HG03571 (cell line): ENCODE measurements around the gene MBD5.

Source experiments
- ATAC-seq: cut with Tn5 transposase; IDR thresholded peaks from one replicate; pipeline ENCODE4 v1.9.1; 2021; ENCODE audit not compliant: unreplicated experiment

Gene MBD5

DNA sequence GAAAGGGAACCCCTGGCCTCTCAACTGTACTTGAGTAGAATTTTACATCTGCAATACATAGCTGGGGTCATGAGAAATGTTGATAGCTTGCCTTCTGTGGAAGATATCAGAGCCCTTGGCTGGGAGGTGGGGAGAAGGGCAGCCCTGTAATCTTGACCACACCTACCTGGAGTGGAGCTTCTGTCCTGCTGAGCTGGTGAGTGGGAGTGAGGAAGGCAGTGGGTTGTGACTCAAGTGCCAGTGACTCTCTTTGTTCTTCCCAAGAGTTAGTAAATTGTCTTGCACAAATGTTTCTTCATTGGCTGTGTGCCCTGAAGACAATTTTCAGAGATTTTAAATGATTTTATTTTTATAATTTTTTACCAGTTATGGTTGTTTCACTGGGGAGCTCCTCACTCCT is 277.3 kb downstream of the MBD5 start:
- ATAC-seq: no peak

DNA sequence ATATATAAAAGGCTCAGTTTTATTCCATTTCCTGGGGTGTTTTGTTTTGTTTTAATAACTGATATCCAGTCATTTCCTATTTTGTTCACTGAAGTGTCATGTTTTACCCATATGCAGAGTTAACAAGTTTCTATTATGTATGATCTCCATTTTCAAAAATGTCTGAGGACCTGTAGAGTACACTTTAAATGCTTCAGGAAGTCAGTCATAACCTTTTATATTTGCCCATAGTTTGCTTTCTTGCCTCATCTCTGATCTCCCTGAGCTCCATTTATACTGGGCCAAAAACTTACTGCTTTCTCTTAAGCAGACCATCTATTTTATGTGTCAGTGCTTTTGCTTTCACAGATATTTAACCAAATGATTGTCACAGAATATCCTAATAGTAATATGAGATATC is 278.7 kb downstream of the MBD5 start:
- no peak for ATAC-seq

DNA sequence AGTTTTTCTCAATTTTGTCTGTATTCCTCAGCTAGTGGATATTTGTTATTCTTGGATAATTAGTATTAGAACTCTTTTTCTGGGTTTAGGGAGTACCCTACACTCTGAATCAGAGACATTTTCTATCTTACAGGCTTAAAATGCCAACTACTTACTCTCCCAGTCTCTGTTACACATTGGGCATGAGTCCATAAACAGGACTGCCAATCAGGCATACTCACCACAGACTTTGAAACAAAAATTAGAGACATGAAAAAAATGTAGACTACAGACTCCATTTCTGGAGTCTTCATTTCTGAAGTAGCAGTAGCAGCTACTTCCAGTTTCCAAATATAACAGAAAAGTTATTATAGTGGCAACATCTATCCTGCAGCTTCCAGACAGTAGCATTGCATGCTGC is 279.7 kb downstream of the MBD5 start:
- ATAC-seq: no peak

DNA sequence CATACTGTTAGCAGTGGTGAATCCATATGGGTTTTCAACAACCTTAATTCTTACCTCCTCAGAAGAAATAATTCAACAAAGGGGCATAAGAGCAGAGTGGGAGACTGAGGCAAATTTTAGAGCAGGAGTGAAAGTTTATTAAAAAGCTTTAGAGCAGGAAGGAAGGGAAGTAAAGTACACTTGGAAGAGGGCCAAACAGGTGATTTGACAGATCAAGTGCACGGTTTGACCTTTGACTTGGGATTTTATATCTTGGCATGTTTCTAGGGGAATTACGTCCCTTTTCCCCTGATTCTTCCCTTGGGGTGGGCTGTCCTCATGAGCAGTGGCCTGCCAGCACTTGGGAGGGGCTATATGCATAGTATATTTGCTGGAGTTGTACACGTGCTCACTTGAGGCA is 280.5 kb downstream of the MBD5 start:
- no peak for ATAC-seq

DNA sequence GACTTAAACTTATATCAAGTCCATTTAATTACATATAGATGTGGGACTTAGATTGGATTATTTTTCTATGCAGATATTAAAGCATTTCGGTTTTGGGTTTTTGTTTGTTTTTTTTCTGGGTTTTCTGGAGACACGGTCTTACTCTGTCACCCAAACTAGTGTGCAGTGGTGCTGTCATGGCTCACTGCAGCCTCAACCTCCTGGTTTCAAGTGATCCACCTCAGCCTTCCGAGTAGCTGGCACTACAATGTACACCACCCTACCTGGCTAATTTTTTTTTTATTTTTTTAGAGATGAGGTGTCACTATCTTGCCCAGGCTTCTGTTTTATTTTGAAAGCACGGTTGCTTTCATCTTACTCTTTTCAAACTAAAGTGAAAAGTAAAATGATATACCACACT is 281.6 kb downstream of the MBD5 start:
- no peak for ATAC-seq

DNA sequence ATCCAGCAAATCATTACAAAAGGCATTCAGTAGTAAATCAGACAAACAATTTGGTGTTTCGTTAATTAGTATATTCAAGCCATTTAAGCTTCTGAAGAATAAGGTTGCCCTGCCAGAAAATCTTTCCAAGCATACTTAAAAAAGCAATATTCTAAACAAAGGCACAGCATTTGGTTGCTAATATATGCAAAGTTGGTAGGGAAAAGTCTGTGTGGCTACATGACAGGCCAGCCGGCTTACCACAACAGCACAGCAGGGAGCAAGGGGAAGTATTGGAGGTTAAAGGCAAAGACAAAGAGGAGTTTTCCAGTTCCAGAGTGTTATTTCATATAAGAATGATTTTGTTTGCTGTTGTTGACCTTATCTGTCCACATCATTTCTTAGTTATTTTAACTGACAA is 282.3 kb downstream of the MBD5 start:
- ATAC-seq: no peak

DNA sequence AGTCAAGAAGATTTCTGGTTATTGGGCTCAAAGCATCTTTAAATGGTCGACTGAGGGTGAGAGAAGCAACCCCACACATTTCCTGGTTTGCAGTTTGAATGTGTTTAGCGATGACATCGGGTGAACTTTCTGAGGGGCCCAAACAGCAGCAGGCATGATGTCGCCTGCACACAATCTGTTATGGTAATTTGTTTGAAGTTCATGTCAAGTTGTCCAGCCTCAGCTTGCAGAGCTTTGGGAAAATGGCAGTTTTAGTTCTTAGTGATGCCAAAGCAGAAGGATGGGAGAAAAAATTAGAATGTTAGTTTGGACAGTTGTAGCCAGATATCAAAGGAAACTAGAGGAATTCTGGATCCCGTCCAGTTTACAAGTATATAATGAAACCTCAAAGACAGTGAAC is 284.6 kb downstream of the MBD5 start:
- ATAC-seq: no peak

DNA sequence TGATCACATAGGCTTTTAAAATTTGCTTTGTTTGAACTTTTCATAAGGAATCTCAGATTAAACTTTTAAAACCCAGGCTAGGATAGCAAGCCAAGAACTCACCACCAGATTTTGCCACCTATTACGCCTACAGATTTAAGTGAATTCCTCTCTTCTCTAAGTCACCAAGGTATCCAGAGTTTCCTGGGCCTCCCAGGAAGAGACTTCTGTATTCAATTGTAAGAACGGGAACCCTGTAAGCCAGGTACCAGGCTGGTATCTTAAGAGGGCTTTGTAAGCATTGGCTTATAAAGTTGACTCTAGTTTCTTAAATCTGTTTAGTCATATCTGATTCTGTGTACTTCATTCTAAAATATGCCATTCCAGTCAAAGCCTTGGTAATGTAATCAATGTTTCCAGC is 285.1 kb downstream of the MBD5 start:
- ATAC-seq: no peak

DNA sequence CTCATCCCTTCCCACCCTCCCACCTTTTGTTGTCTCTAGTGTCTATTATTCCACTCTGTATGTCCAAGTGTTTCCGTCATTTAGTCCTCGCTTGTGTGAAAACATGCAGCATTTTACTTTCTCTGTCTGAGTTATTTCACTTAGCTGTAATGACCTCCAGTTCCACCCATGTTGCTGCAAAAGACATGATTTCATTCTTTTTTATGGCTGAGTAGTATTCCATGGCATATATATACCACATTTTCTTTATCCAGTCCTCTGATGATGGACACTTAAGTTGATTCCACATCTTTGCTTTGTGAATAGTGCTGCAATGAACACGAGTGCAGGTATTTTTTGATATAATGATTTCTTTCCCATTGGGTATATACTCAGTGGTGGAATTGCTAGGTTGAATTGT is 296.7 kb downstream of the MBD5 start:
- ATAC-seq: no peak

DNA sequence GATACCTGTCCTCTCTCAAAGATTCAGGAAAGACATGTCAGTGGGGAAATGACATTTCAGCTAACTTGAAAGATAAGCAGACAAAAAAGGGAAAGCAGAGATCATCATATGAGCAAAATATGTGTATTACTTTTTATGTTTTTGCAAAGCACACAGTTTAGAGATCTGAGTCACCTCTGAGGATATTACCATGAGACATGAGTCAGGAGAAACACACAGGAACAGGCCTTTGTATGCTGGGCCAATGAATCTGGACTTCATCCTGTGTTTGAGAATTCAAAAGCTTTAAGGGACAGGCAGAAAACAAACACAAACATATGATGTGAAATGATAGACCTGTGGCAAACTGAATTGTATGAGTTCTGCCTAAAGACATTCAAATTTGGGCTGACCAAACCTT is 317.6 kb downstream of the MBD5 start:
- no peak for ATAC-seq

DNA sequence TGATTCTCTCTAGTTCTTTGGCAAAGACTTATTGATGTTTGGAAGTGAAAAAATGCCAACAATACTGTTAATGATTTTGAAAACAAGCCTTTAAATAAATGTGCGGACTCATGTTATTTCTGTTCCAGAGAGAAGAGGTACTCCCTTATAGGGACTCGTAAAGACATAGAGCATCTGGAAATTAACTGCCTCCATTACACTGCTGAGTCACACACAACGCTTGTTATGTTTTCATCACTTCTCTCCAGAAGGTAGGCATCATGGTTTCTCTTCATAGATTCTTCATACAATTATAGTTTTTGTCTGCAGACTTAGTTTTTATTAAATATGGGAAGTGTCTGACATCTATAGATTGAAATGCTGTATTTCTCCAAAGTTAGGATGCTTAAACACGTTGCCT is 321.2 kb downstream of the MBD5 start:
- ATAC-seq: no peak

DNA sequence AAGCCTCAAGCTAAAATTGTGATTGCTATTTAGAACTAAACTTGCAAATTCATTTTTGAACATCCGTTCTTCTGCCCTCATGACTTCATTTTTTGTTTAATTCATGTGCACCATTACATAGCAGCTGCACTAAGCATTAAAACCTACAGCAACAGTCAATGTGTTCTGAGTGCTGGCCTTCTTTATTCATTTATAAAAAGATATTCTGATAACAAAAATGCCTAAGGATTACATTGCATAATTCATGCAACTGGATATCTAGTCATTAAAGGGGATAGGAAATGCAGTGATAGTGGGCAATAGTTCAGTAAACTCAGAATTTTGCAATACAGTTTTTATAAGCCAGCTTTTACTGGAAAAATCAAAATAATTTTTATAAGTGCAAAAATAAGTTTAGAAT is 329.3 kb downstream of the MBD5 start:
- no peak for ATAC-seq

DNA sequence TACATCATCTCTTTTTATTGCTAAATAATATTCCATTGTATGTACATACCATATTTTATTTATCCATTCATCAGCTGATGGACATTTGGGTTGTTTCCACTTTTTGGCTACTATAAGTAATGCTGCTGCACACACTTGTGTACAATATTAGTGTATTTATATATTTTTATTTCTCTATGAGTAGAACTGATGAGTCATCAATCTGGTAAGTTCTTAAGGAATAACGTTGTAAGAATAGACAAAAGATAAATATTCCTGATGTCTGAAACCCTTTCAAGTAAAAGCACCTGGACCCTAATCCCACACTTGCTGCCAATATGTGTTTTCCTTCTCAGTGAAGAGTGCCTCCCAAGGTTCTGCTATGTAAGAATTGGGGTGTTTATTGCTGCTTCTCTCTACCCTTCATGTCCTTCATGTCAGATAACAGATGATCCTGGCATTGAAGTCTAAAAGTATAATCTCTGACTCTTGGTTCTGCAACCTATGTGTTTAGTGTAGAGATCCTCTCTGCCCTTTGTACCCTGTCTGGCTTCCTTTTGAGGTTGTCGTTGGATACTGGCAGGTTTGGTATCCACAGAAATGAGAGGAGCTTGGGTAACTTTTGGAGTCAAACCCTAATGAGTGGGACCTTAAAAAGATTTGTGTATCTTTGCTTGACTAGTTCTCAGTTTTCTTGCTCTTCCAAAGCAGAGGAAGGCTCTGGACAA is 330.7 kb downstream of the MBD5 start:
- no peak for ATAC-seq

DNA sequence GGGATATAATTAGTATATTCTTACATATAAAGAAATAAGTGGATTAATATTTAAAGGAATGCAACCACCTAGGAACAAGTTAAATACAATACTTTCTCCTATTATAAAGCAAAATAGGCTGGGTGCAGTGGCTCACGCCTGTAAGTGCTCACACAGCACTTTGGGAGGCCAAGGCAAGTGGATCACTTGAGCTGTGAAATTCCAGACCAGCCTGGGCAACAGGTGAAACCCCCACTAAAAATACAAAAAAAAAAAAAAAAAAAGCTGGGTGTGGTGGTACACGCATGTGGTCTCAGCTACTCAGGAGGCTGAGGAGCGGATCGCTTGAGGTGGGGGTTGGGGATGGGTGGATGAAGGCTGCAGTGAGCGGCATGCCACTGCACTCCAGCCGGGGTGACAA is 337.5 kb downstream of the MBD5 start:
- ATAC-seq: no peak

DNA sequence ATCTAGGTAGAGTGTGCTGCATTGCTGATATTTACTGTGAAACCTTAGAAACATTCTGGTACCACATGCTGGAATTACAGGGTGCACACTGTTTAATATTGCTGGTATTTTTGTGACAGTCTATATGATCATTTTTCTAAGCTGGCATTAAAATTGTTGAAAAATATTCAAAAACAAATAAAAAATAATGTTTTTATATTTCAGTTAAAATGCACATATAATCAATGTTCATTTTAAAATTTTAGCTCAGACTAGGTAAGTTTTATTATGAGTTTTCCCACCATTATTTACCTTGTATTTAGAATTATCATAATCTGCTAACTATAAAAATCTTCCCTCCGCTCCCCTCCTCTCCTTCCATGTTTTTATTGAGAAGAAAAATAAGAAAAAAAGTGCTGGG is 339.8 kb downstream of the MBD5 start:
- no peak for ATAC-seq

DNA sequence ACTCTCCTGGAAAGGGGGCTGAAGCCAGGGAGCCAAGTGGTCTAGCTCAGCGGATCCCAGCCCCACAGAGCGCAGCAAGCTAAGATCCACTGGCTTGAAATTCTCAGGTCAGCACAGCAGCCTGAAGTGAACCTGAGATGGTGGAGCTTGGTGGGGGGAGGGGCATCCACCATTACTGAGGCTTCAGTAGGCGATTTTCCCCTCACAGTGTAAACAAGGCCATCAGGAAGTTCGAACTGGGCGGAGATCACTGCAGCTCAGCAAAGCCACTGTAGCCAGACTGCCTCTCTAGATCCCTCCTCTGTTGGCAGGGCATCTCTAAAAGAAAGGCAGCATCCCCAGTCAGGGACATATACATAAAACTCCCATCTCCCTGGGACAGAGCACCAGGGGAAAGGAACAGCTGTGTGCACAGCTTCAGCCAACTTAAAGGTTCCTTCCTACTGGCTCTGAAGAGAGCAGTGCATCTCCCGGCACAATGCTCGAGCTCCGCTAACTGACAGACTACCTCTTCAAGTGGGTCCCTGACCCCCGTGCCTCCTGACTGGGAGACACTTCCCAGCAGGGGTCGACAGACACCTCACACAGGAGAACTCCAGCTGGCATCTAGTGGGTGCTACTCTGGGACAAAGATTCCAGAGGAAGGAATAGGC is 341.4 kb downstream of the MBD5 start:
- no peak for ATAC-seq

DNA sequence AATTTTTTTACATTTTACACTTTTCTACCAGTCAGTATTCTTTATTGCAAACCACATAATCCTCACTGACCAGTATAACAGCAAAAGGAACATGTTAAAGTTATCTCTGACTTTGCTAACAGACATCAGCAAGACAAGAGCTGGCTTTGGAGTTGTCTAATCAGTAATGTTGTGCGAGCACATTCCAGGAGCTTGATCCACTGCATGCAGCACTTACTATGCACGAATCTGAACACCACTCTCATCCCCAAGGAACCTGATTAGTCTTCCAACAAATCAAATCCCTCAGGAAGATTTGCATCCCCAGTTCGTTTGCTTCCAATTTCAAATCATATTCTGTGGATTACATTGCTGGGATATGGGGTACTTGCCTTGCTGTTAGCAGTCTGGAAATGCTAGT is 354.3 kb downstream of the MBD5 start:
- ATAC-seq: no peak

DNA sequence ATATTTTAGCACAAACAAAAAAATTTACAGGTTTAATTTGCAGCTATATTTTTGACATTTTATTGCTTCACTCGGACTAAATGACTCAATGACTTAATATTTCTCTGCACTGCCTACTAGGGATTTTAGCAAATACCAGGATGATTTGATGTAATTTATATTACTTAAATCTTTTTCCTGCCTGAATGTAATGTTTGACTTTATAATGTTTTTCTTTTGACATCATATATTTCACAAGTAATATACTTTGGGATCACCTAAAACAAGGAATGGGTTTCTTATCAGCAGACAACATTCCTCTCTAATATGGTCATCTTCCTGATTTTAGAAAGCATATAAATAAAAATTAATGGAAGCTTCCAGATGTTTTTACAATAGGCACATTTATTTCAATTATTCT is 370.4 kb downstream of the MBD5 start:
- no peak for ATAC-seq

DNA sequence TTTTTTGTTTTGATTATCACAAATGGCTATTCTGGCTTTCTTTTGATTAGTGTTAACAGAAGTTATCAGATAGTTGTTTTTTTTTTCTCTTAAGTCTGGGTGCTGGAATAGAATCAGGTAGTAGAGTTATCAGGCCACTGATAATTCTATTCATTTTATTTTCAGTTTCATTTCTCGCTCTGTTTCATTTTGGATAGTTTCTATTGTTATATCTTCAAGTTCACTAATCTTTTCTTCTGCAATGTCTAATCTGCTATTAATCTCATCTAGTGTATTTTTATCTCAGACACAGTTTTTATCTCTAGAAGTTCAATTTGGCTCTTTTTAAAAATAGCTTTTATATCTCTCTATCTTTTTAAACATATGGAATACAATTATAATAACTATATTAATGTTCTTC is 381.9 kb downstream of the MBD5 start:
- ATAC-seq: no peak

DNA sequence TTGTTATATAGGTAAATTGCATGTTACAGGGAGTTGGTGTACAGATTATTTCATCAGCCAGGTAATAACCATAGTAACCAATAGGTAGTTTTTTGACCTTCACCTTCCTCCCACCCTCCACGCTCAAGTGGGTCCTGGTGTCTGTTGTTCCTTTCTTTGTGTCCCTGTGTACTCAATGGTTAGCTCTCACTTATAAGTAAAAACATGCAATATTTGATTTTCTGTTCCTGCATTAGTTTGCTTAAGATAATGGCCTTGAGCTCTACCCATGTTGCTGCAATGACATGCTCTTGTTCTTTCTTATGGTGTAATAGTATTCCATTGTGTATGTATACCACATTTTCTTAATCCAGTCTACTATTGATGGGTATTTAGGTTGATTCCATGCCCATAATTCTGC is 390.0 kb downstream of the MBD5 start:
- no peak for ATAC-seq

DNA sequence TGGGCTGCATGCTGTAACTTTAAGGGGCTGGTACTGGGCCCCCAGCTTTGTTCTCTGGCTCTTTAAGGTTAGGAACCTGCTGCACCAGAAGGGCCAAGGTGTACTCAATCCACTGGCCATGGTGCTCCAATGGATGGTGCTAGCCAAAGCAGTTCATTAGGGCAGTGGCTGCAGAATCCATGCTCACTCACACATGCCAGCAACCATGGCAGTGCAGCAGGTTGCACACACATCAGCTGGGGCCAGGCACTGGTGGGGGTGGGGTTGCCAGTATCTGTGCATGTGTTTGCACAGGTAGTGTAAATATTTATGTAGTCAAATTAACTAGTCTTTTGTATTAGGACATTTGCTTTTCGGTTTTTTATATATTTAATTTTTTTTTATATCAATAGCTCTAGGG is 395.4 kb downstream of the MBD5 start:
- ATAC-seq: no peak

DNA sequence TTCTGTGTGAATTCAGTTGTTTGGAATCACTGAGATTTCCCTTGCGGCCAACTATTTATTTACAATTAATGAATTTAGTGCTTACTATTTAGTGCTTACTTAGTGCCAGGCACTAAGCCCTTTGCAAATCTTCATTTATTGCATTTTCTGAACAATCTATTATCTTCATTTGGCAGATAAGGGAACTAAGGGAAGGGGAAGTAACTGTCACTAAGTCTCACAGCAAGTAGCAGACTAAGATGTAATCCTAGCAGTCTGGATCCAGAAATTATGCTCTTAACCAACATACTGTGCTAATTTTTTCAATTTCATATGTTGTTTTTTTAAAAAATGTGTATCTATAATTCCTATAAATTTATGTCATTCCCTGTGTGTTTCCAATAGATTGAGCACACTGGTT is 409.2 kb downstream of the MBD5 start:
- no peak for ATAC-seq

DNA sequence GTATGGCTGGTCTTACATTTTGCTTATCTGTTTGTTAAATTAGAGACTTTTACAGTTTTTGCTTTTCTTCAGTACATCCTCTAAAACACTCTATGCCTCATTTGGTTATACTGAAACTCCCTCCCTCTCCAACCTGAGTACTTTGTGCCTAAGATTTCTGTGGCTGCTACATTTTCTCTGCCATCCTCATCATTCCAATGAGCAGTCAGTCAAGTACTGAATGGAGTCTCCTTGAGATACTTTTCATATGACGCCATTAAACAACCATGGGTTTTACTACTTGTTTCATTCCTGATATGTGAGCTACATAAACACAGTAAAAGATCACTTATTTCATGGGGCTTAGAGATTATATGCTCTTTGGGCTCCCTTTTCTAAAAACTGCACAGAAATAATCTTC is 427.0 kb downstream of the MBD5 start:
- no peak for ATAC-seq
